Stimulated activated CD4-positive, alpha-beta T cell treated with anti-CD3 and anti-CD28 coated beads, TNF-alpha, amount 100 ng/mL, for 1 hour (primary cell): ENCODE data around the gene FNDC3A.
"Not testable (repeated sequence)": the region's sequence is repeated elsewhere in the genome, so short reads cannot be mapped to it uniquely, and the experiment has no call there.

Experiments
- DNase-seq, 3 donors: peaks; one replicate each; pipeline ENCODE4 v3.0.0-alpha.2; 2020; ENCODE audit warnings: low read depth in 3 of 3, low spot score in 1 of 3

The FNDC3A gene

GRCh38 chr13:49029570-49029969, 53.9 kb downstream of the FNDC3A start:
- DNase-seq, result no peak

GRCh38 chr13:49030213-49030612, 54.5 kb downstream of the FNDC3A start:
- DNase-seq, result no peak

- no peak for DNase-seq
These were observed 65.2 kb downstream of the FNDC3A start for GRCh38 chr13:49040872-49041271.

- DNase-seq, result no peak
These were observed 66.8 kb downstream of the FNDC3A start for GRCh38 chr13:49042476-49042875.

GRCh38 chr13:49044008-49044407, 68.3 kb downstream of the FNDC3A start:
- DNase-seq, result no peak

GRCh38 chr13:49044836-49045235, 69.1 kb downstream of the FNDC3A start:
- DNase-seq, result no peak

GRCh38 chr13:49046002-49046401, 70.3 kb downstream of the FNDC3A start:
- no peak for DNase-seq

- no peak for DNase-seq
These were observed 70.8 kb downstream of the FNDC3A start for GRCh38 chr13:49046519-49046918.

GRCh38 chr13:49052813-49053212, 77.1 kb downstream of the FNDC3A start:
- no peak for DNase-seq

GRCh38 chr13:49053215-49053614, 77.5 kb downstream of the FNDC3A start:
- no peak for DNase-seq

- no peak for DNase-seq
These were observed 78.2 kb downstream of the FNDC3A start for GRCh38 chr13:49053906-49054305.

- no peak for DNase-seq
These were observed 79.3 kb downstream of the FNDC3A start for GRCh38 chr13:49055021-49055420.

GRCh38 chr13:49057176-49057575, 81.5 kb downstream of the FNDC3A start:
- DNase-seq, result no peak

- DNase-seq, result no peak
These were observed 83.0 kb downstream of the FNDC3A start for GRCh38 chr13:49058761-49059160.

- DNase-seq, result no peak
These were observed 85.1 kb downstream of the FNDC3A start for GRCh38 chr13:49060678-49061387.

- not testable (repeated sequence) for DNase-seq
These were observed 85.7 kb downstream of the FNDC3A start for GRCh38 chr13:49061388-49061752.

- no peak for DNase-seq
These were observed 86.7 kb downstream of the FNDC3A start for GRCh38 chr13:49062297-49062896.

- DNase-seq, result no peak
These were observed 87.3 kb downstream of the FNDC3A start for GRCh38 chr13:49063011-49063410.

GRCh38 chr13:49063497-49063896, 87.8 kb downstream of the FNDC3A start:
- no peak for DNase-seq

- DNase-seq, result no peak
These were observed 88.8 kb downstream of the FNDC3A start for GRCh38 chr13:49064476-49064875.

- no peak for DNase-seq
These were observed 91.1 kb downstream of the FNDC3A start for GRCh38 chr13:49066856-49067255.

- not testable (repeated sequence) for DNase-seq
These were observed 92.8 kb downstream of the FNDC3A start for GRCh38 chr13:49068498-49068897.

- not testable (repeated sequence) for DNase-seq
These were observed 94.3 kb downstream of the FNDC3A start for GRCh38 chr13:49070021-49070420.
